Measurements from ENCODE around the gene VPS72. TPM values are rescaled to one million over a fixed set of nuclear protein-coding genes. Genes with fewer than 3 reads are reported as not detected.

Gene VPS72
- polyA plus RNA-seq, 1 donor (not counting 4 experiments of a cell fraction or from before 2014, with no cell fraction given), result 69.9 TPM

DNA sequence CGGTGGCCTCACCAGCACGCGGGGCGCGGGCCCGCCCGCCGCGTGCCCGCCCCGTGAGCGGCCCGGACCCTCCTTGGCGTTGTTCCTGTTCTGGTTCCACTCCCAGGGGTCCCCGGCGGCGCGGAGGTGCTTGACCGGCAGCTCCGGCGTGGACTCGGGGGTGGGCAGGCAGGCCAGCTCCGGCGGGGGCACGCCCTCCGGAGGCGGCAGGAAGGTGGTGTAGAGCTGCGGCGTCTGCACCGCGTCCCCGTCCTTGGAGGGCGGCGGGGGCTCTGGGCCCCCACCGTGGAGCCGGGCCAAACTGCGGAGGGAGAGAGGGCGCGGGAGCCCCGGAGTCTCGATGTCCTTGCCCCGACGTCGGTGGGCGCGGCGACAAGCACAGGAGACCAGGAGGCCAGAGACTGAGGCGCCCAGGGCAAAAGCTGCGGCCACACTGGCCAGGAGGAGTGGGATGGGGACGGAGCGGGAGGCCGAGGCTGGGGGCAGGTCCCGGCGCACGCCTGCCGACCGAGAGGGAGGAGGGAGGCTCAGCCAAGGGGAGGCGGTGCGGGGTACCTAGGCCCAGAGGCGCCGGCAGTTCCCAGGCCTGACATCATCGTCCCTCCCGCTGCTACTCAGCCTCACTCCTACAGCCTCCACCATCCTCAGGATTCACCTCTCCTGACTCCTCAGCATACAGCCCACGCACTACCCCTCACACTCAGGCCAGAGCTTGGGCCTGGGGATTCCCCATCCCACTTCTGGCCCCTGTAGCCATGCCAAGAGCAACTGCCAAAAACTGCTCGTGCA is 56.8 kb downstream of the VPS72 start:
- Histone ChIP-seq H3K9me3 (ENCODE audit: control insufficient read depth, low read depth, low read length) (no peaks in the 10 kb centered on the region), H2AFZ (ENCODE audit: control insufficient read depth, low read length) (no peak overlapping the region), H3K36me3 (ENCODE audit: control insufficient read depth in 2 of 2, extremely low read depth in 1 of 2, insufficient read depth in 2 of 2, low read length in 2 of 2) (no peaks in the 10 kb centered on the region), H3K27me3 (ENCODE audit: control insufficient read depth, extremely low read depth, insufficient read depth, low read length) (peaks cover 23% of the 10 kb centered on the region), H3K4me1 (ENCODE audit: control insufficient read depth, extremely low read depth, insufficient read depth, low read length) (peaks cover 10% of the 10 kb centered on the region), H3K9me1 (ENCODE audit: control insufficient read depth, extremely low read depth, insufficient read depth, low read length) (no peaks in the 10 kb centered on the region), H4K20me1 (ENCODE audit: control insufficient read depth, extremely low read depth, insufficient read depth, low read length) (no peaks in the 10 kb centered on the region), H3K4me2 (ENCODE audit: control insufficient read depth, extremely low read depth, insufficient read depth, low read depth, low read length) (no peak overlapping the region), H3K79me2 (ENCODE audit: control insufficient read depth, insufficient read depth, low read length) (no peaks in the 10 kb centered on the region), H3K9ac (ENCODE audit: control insufficient read depth, extremely low read depth, insufficient read depth, low read length) (no peak overlapping the region), H3K27ac (ENCODE audit: control insufficient read depth, insufficient read depth, low read length) (no peak overlapping the region), H3K4me3 (ENCODE audit: control insufficient read depth in 2 of 3, extremely low read depth in 1 of 3, insufficient read depth in 2 of 3, low read depth in 1 of 3, low read length in 3 of 3) (no peak overlapping the region)
- dilution Hi-C loops (cut with MboI; ENCODE audit: extremely low pct_ligation_motif_present, low sequenced_read_pairs), result no loop called here
- no peak for DNase-seq (ENCODE audit: low read depth, low spot score)
- peak; percentile 79 for TF ChIP-seq EZH2 (IDR thresholded peaks at IDR 0.05; ENCODE audit: low read length)
- TF ChIP-seq, protein P1, sequence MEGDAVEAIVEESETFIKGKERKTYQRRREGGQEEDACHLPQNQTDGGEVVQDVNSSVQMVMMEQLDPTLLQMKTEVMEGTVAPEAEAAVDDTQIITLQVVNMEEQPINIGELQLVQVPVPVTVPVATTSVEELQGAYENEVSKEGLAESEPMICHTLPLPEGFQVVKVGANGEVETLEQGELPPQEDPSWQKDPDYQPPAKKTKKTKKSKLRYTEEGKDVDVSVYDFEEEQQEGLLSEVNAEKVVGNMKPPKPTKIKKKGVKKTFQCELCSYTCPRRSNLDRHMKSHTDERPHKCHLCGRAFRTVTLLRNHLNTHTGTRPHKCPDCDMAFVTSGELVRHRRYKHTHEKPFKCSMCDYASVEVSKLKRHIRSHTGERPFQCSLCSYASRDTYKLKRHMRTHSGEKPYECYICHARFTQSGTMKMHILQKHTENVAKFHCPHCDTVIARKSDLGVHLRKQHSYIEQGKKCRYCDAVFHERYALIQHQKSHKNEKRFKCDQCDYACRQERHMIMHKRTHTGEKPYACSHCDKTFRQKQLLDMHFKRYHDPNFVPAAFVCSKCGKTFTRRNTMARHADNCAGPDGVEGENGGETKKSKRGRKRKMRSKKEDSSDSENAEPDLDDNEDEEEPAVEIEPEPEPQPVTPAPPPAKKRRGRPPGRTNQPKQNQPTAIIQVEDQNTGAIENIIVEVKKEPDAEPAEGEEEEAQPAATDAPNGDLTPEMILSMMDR (optimal IDR thresholded peaks at IDR 0.05 in 1 of 3, IDR thresholded peaks at IDR 0.05 in 1 of 3, conservative IDR thresholded peaks at IDR 0.05 in 1 of 3; ENCODE audit: extremely low read depth in 1 of 3, insufficient read depth in 2 of 3, low read length in 3 of 3), result no peak
- FAIRE-seq, result no peak

DNA sequence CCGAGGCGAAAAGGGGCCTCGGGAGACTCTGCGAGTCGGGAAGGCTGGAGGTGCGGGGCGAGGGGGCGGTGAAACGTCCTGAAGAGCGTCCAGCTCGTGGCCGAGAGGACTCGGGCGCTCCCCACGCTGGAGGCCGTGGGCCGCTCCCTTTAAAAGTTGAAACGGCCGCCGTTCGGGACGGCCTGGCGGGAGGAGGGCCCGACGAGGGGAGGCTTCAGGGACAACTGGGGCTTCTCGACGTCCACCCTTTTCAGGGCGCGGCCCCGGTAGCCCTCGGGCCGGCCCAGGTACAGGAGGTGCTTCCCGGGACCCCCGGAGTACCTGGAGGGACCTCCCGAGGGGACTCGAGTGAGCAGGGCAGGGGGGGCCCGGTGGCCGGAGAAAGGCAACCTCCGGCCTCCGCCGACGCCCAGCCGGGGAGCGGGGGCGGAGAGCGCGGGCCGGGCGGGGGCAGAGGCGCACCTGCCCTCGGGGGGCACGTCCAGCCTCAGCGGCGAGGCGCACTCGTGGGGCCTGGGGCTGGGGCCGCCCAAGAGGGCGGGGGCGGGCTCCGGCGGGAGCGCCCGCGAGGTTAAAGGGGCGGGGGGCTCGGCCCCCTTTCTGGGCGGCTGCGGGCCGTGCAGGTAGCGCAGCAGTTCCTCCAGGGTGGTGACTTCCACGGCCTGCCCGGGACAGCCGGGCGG is 57.5 kb downstream of the VPS72 start:
- Histone ChIP-seq H3K36me3 (ENCODE audit: control insufficient read depth in 2 of 2, extremely low read depth in 1 of 2, insufficient read depth in 2 of 2, low read length in 2 of 2) (no peaks in the 10 kb centered on the region), H3K9me3 (ENCODE audit: control insufficient read depth, low read depth, low read length) (no peaks in the 10 kb centered on the region), H3K4me3 (ENCODE audit: control insufficient read depth in 2 of 3, extremely low read depth in 1 of 3, insufficient read depth in 2 of 3, low read depth in 1 of 3, low read length in 3 of 3) (peak overlapping the region in 1 of 3 experiments; percentile 66), H3K9me1 (ENCODE audit: control insufficient read depth, extremely low read depth, insufficient read depth, low read length) (no peaks in the 10 kb centered on the region), H3K27ac (ENCODE audit: control insufficient read depth, insufficient read depth, low read length) (no peak overlapping the region), H3K79me2 (ENCODE audit: control insufficient read depth, insufficient read depth, low read length) (no peaks in the 10 kb centered on the region), H3K27me3 (ENCODE audit: control insufficient read depth, extremely low read depth, insufficient read depth, low read length) (peaks cover 23% of the 10 kb centered on the region), H2AFZ (ENCODE audit: control insufficient read depth, low read length) (peak overlapping the region; percentile 78), H3K4me1 (ENCODE audit: control insufficient read depth, extremely low read depth, insufficient read depth, low read length) (peaks cover 10% of the 10 kb centered on the region), H4K20me1 (ENCODE audit: control insufficient read depth, extremely low read depth, insufficient read depth, low read length) (no peaks in the 10 kb centered on the region), H3K4me2 (ENCODE audit: control insufficient read depth, extremely low read depth, insufficient read depth, low read depth, low read length) (peak overlapping the region; percentile 88), H3K9ac (ENCODE audit: control insufficient read depth, extremely low read depth, insufficient read depth, low read length) (no peak overlapping the region)
- TF ChIP-seq EZH2 (IDR thresholded peaks at IDR 0.05; ENCODE audit: low read length), result peak; percentile 39
- TF ChIP-seq, protein P1 (optimal IDR thresholded peaks at IDR 0.05 in 1 of 3, IDR thresholded peaks at IDR 0.05 in 1 of 3, conservative IDR thresholded peaks at IDR 0.05 in 1 of 3; ENCODE audit: extremely low read depth in 1 of 3, insufficient read depth in 2 of 3, low read length in 3 of 3), result no peak
- FAIRE-seq, result no peak
- dilution Hi-C loops (cut with MboI; ENCODE audit: extremely low pct_ligation_motif_present, low sequenced_read_pairs), result no loop called here
- no peak for DNase-seq (ENCODE audit: low read depth, low spot score)

Measured in keratinocyte (primary cell).